Muscle layer of duodenum (tissue), 2 donors: ENCODE results near the gene CNN2.

ENCODE experiments used
- H3K27ac ChIP-seq: one replicate; pipeline ENCODE4 v1.7.0; 2013; ENCODE audit warnings: mild to moderate bottlenecking, low read length
- H3K27me3 ChIP-seq: one replicate; pipeline ENCODE4 v1.7.0; 2013; ENCODE audit warnings: low read depth, mild to moderate bottlenecking, control low read depth, low read length
- H3K36me3 ChIP-seq, 2 donors: one replicate each; pipeline ENCODE4 v1.7.0; 2013; ENCODE audit warnings: low read length in 2 of 2, control low read depth in 1 of 2, mild to moderate bottlenecking in 1 of 2; ENCODE audit not compliant: insufficient read depth in 2 of 2, control insufficient read depth in 1 of 2
- H3K4me1 ChIP-seq, 2 donors: one replicate each; pipeline ENCODE4 v1.7.0; 2013; ENCODE audit warnings: low read length in 2 of 2, mild to moderate bottlenecking in 2 of 2, control low read depth in 1 of 2, moderate library complexity in 1 of 2; ENCODE audit not compliant: insufficient read depth in 2 of 2, control insufficient read depth in 1 of 2
- H3K4me3 ChIP-seq, 2 donors: one replicate each; pipeline ENCODE4 v1.7.0; 2013; ENCODE audit warnings: low read length in 2 of 2, low read depth in 1 of 2, mild to moderate bottlenecking in 1 of 2
- H3K9me3 ChIP-seq, 2 donors: one replicate each; pipeline ENCODE4 v1.7.0; 2013; ENCODE audit warnings: low read length in 2 of 2, control low read depth in 1 of 2, mild to moderate bottlenecking in 1 of 2; ENCODE audit not compliant: control insufficient read depth in 1 of 2
- donor health status: healthy.

Gene CNN2

DNA sequence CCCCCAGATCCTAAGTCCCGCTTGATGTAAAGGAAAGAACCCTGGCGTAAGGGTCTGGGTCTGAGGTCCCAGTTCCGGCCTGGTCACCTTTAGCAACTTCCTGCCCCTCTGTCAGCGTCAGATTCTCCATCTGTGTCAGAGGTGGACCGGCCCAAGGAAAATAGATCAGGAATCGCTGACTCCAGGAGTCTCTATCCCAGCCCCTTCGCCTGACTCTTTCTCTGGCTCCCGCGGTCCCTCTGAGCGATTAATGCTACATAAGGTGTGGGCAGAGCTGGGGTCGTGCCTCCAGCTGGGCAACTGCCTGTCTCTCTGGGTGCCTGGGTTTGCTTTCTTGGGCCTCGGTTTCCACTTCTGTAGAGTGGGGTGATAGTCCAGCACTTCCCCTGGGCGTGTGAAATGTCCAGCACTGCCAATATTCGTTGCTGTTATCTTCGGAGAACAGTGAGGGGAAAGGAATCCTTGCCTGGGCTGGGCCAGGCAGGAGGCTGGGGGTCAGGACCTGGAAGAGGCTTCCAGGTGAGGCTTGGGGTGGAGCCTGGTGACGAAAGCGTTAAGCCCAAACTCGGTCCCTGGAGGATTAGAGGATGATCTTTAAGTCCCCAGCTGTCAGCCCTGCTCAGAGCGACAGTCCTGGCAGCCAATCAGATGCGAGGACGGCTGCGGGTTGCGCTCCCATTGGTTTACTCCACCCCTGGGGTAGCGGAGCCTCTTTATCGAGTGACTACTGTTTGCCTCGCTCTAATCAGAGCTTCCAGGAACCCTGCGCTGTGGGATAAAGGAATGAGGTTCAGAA, 14.3 kb downstream of the CNN2 start:
- no peaks in the 10 kb centered on the region for H3K27me3 ChIP-seq
- H3K36me3 ChIP-seq = peaks cover 0 to 8% of the 10 kb centered on the region in 2 donors
- H3K4me1 ChIP-seq = peaks cover 0 to 28% of the 10 kb centered on the region in 2 donors
- H3K9me3 ChIP-seq = no peaks in the 10 kb centered on the region
- peak overlapping the region; percentile 81 to 85 for H3K4me3 ChIP-seq
- H3K27ac ChIP-seq = no peak overlapping the region

DNA sequence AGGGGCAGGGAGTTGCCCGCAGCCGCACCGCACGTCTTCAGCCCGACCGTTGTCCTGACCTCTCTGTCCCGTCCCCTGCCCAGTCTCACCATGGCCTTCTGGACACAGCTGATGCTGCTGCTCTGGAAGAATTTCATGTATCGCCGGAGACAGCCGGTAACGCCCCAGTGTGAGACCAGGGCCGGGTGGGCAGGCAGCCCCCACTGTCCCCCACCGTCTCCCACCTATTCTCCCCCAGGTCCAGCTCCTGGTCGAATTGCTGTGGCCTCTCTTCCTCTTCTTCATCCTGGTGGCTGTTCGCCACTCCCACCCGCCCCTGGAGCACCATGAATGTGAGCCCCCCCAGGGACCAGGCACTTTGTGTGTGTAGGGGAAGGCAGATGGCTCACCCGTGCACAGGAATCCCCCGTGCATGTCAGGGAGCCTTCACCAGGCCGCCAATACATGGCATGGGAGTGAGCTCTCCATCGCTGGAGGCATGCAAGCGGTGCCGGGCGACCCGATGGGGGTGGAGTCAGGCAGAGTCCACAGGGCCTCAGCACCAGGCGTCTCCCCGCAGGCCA, 14.9 kb downstream of the CNN2 start:
- Histone ChIP-seq H3K36me3 (peaks cover 0 to 2% of the 10 kb centered on the region in 2 donors), H3K27ac (no peak overlapping the region), H3K4me1 (peaks cover 0 to 28% of the 10 kb centered on the region in 2 donors), H3K27me3 (no peaks in the 10 kb centered on the region), H3K9me3 (no peaks in the 10 kb centered on the region), H3K4me3 (peak overlapping the region; percentile 81 to 85)

GRCh38 chr19:1041835-1042685, 15.7 kb downstream of the CNN2 start:
- H3K4me3 ChIP-seq = no peak overlapping the region
- no peak overlapping the region for H3K27ac ChIP-seq
- peaks cover 0 to 28% of the 10 kb centered on the region in 2 donors for H3K4me1 ChIP-seq
- no peaks in the 10 kb centered on the region for H3K36me3 ChIP-seq
- no peaks in the 10 kb centered on the region for H3K27me3 ChIP-seq
- H3K9me3 ChIP-seq = no peaks in the 10 kb centered on the region

DNA sequence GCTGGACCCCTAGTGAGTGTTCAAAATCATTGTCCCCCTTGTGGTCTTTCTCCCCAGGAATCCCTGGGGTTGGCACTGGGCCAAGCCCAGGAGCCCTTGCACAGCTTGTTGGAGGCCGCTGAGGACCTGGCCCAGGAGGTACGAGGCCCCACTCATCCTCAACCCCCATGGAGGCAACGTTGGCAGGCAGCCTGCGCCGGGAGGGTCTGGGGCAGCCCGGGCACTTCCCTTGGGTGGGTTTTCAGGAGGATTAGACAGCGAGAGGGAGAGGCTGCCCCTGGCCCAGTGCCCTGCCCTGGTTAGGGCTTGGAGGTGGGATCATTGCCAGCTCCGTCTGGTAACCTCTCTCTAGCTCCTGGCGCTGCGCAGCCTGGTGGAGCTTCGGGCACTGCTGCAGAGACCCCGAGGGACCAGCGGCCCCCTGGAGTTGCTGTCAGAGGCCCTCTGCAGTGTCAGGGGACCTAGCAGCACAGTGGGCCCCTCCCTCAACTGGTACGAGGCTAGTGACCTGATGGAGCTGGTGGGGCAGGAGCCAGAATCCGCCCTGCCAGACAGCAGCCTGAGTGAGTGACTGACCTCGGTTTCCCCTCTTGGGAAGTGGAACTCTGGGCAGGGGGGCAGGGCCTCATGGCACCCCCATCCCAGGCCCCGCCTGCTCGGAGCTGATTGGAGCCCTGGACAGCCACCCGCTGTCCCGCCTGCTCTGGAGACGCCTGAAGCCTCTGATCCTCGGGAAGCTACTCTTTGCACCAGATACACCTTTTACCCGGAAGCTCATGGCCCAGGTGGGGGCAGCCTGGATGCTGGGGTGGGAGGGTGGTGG, 16.5 kb downstream of the CNN2 start:
- Histone ChIP-seq H3K4me1 (peaks cover 0 to 28% of the 10 kb centered on the region in 2 donors), H3K27ac (no peak overlapping the region), H3K27me3 (no peaks in the 10 kb centered on the region), H3K36me3 (no peaks in the 10 kb centered on the region), H3K4me3 (no peak overlapping the region), H3K9me3 (no peaks in the 10 kb centered on the region)

DNA sequence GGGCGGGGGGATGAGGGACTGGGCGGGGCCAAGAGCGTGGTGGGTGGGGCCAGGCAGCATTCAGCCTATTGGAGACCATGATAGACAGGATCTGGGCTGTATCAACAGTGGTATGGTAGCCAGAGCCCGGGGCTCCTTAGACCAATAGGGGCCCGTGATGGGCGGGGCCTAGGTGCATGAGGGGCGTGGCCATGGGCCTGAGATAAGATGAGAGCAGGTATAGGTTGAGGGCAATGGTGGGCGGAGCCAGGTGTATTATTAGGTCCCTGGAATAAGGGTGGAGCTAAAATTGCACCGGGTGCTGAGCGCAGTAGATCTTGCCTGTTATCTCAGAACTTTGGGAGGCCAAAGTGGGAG, 18.8 kb downstream of the CNN2 start:
- Histone ChIP-seq H3K4me3 (no peak overlapping the region), H3K27me3 (no peaks in the 10 kb centered on the region), H3K36me3 (no peaks in the 10 kb centered on the region), H3K9me3 (no peaks in the 10 kb centered on the region), H3K4me1 (peaks cover 0 to 18% of the 10 kb centered on the region in 2 donors), H3K27ac (no peak overlapping the region)

DNA sequence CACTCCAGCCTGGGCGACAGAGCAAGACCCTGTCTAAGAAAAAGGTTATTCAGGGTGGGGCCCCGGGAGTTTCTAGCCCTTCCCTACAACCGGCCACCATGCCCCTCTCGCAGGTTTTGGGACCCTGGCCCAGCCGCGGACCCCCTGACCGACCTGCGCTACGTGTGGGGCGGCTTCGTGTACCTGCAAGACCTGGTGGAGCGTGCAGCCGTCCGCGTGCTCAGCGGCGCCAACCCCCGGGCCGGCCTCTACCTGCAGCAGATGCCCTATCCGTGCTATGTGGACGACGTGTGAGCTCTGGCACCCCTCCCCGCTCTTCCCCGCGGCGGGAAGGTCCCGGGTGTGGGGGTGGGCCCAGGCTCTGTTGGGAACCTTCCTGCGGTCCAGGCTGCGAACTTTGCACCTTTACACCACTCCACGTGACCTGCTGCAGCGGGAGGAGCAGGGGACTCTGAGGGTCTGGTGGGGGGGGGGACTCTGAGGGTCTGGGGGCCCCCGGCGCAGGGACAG, 19.8 kb downstream of the CNN2 start:
- Histone ChIP-seq H3K4me1 (peaks cover 0 to 8% of the 10 kb centered on the region in 2 donors), H3K27ac (no peak overlapping the region), H3K9me3 (no peaks in the 10 kb centered on the region), H3K4me3 (no peak overlapping the region), H3K27me3 (no peaks in the 10 kb centered on the region), H3K36me3 (no peaks in the 10 kb centered on the region)

DNA sequence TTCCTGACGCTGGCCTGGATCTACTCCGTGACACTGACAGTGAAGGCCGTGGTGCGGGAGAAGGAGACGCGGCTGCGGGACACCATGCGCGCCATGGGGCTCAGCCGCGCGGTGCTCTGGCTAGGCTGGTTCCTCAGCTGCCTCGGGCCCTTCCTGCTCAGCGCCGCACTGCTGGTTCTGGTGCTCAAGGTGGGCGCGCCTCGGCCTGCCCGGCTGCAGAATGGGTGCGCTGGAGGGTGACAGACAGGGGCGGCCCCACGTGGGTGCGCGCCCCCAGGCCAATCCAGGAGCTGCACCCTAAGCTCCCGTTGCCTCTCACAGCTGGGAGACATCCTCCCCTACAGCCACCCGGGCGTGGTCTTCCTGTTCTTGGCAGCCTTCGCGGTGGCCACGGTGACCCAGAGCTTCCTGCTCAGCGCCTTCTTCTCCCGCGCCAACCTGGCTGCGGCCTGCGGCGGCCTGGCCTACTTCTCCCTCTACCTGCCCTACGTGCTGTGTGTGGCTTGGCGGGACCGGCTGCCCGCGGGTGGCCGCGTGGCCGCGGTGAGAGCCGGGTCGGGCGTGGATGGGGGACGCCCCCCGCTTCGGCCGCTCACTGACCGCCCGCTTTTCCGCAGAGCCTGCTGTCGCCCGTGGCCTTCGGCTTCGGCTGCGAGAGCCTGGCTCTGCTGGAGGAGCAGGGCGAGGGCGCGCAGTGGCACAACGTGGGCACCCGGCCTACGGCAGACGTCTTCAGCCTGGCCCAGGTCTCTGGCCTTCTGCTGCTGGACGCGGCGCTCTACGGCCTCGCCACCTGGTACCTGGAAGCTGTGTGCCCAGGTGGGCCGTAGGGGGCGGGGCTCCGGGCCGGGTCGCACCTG, 20.7 kb downstream of the CNN2 start:
- H3K36me3 ChIP-seq = no peaks in the 10 kb centered on the region
- H3K27ac ChIP-seq = no peak overlapping the region
- no peaks in the 10 kb centered on the region for H3K9me3 ChIP-seq
- H3K4me3 ChIP-seq = no peak overlapping the region
- no peaks in the 10 kb centered on the region for H3K27me3 ChIP-seq
- no peaks in the 10 kb centered on the region for H3K4me1 ChIP-seq

DNA sequence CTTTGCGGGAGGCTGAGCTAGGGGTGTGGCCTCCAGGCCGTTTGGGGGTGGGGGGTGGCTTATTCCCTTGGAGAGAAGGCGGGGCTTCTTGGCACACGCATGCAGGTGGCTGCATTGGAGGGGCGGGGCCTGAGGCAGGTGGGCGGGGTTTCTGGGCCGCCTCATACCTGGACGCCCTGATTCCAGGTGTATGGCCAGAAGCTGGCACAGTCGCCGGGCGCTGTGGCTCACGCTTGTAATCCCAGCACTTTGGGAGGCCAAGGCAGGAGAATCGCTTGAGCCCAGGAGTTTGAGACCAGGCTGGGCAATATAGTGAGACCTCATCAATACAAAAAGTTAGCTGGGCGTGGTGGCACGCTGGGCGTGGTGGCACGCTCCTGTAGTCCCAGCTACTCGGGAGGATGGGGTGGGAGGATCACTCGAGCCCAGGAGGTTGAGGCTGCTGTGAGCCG, 21.3 kb downstream of the CNN2 start:
- H3K27ac ChIP-seq = no peak overlapping the region
- H3K4me1 ChIP-seq = no peaks in the 10 kb centered on the region
- no peaks in the 10 kb centered on the region for H3K27me3 ChIP-seq

GRCh38 chr19:1049106-1049505, 22.7 kb downstream of the CNN2 start:
- Histone ChIP-seq H3K4me3 (no peak overlapping the region), H3K27me3 (no peaks in the 10 kb centered on the region), H3K36me3 (no peaks in the 10 kb centered on the region), H3K27ac (no peak overlapping the region), H3K9me3 (no peaks in the 10 kb centered on the region), H3K4me1 (no peaks in the 10 kb centered on the region)

More for the DNA sequence above, 21.3 kb downstream of the CNN2 start:
- Histone ChIP-seq H3K4me3 (no peak overlapping the region), H3K36me3 (no peaks in the 10 kb centered on the region), H3K9me3 (no peaks in the 10 kb centered on the region)

GRCh38 chr19:1049800-1050199, 23.4 kb downstream of the CNN2 start:
- H3K4me3 ChIP-seq = no peak overlapping the region
- H3K4me1 ChIP-seq = no peaks in the 10 kb centered on the region
- H3K9me3 ChIP-seq = no peaks in the 10 kb centered on the region
- no peak overlapping the region for H3K27ac ChIP-seq
- H3K36me3 ChIP-seq = peaks cover 0 to under 1% of the 10 kb centered on the region in 2 donors
- H3K27me3 ChIP-seq = no peaks in the 10 kb centered on the region
